Measurements from ENCODE around the gene LARGE1. TPM values are rescaled to one million over a fixed set of nuclear protein-coding genes. Genes with fewer than 3 reads are reported as not detected.

Gene LARGE1
- total and polyA plus RNA-seq, 2 of the 8 experiments (the other 6 are each of a cell fraction or from before 2014, with no cell fraction given): 43.7 to 83.0 TPM

DNA sequence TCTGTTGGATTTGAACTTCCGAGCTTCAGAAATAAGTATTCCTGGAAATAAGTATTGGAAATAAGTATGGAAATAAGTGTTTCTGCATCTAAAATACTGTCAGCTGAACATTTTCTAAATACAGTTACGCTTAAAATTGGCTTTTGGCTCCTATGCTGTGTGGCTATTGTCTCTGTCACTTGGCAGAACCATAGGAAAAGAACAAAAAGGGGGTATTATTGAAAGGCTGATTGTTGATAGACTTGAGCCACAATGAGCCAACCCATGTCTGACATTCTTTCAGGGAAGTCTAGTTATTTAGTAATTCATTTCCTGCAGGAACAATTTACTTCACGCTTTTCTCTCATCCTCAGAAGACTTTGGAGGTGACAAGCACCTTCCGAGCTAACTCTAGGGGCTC, 32.5 kb upstream of the LARGE1 start (continued):
- no peak for TF ChIP-seq EP300 (IDR thresholded peaks at IDR 0.05; ENCODE audit: borderline replicate concordance in 1 of 2, low read depth in 2 of 2, low read length in 2 of 2)
